Body of pancreas (tissue), 4 donors: ENCODE results near the gene ZNF24. TPM values are rescaled to one million over a fixed set of nuclear protein-coding genes. Genes with fewer than 3 reads are reported as not detected.
A peak's percentile ranks its signal among the peaks of the same experiment; 100 is the strongest.

Source experiments
- ATAC-seq: fragments of 150-250 bp; one replicate; pipeline ENCODE4 v1.9.1; 2016
- DNase-seq, 4 donors: peaks; one replicate each; pipeline ENCODE4 v3.0.0-alpha.2; 2019
- H3K27ac ChIP-seq, 4 donors: fragments of 200-600 bp; sonication (generic); 1 replicate in 3 of 4; 2 replicates in 1 of 4; pipeline versions ENCODE4 v1.5.1 to v1.6.1; 2016 to 2019; ENCODE audit warnings: mild to moderate bottlenecking in 1 of 4, mixed read lengths in 1 of 4, moderate library complexity in 1 of 4
- H3K27me3 ChIP-seq, 2 donors: fragments of 200-600 bp; sonication (generic); one replicate each; pipeline ENCODE4 v1.6.0; 2016; ENCODE audit warnings: mild to moderate bottlenecking in 1 of 2
- H3K36me3 ChIP-seq, 2 donors: fragments of 200-600 bp; sonication (generic); replicated peaks in 1 of 2; 2 replicates each; pipeline ENCODE4 v1.5.1; 2016; ENCODE audit warnings: low read depth in 2 of 2; ENCODE audit not compliant: insufficient read depth in 1 of 2
- H3K4me1 ChIP-seq: fragments of 200-600 bp; sonication (generic); one replicate; pipeline ENCODE4 v1.6.0; 2016
- H3K4me3 ChIP-seq, 2 donors: fragments of 200-600 bp; sonication (generic); 1 replicate in 1 of 2; 2 replicates in 1 of 2; pipeline ENCODE4 v1.5.1; 2016 to 2019
- H3K9me3 ChIP-seq, 3 donors: fragments of 200-600 bp; sonication (generic); 1 replicate in 2 of 3; 2 replicates in 1 of 3; pipeline ENCODE4 v1.5.1; 2016
- CTCF ChIP-seq, 7 experiments: fragments of 450-650 bp in 4 of 7; fragments of 200-600 bp in 3 of 7; sonication (generic) in 3 of 7; IDR thresholded peaks; one replicate each; pipeline ENCODE4 v1.5.1; 2016 to 2019; ENCODE audit warnings: antibody characterized with exemption in 7 of 7
- POLR2A ChIP-seq, 3 donors: fragments of 450-650 bp; IDR thresholded peaks; one replicate each; pipeline ENCODE4 v1.6.1; 2016; ENCODE audit warnings: antibody characterized with exemption in 3 of 3, mild to moderate bottlenecking in 2 of 3
- WGBS, 2 donors: methylation state at CpG; one replicate each; pipeline ENCODE4 v1.1.5; 2017; 5-methylcytosine and 5-hydroxymethylcytosine counted together
- intact Hi-C: fragments of 100-400 bp; cut with DNase I; formaldehyde crosslinking; loops from one replicate; pipeline ENCODE4 v1.15.1; 2023
- total RNA-seq, 2 donors: library from RNA; depleted of rRNA; stranded (reverse); fragments of >200 nt; gene quantifications; one replicate each; pipeline ENCODE4 v1.1.0, GENCODE V29; 2016

The ZNF24 gene
- total RNA-seq, 2 donors from 2014 or later = 17.9 to 18.5 TPM

DNA sequence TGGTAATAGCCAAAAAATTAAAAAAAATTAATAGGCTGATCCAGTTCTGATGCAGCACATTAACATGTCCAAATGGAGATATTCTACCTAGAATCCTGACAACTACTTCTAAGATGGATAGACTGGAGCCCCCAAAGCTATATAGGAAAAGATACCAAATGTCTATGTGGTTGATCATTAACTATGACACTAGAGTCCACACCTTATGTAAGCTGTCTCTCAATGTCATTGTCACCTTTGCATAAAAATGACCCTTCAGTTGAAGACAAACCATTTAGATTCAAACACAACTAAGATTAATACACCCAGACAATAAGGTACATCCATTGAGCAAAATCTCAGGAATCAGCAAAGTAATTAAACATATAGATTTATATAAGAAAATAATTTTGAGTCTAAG is 18.3 kb upstream of the ZNF24 start:
- no peak for DNase-seq
- no peaks in the 10 kb centered on the region for H3K4me1 ChIP-seq
- H3K36me3 ChIP-seq = no peaks in the 10 kb centered on the region
- TF ChIP-seq CTCF (IDR thresholded peaks at IDR 0.05) = no peak
- no peak for TF ChIP-seq POLR2A (IDR thresholded peaks at IDR 0.05)
- no peaks in the 10 kb centered on the region for H3K27me3 ChIP-seq
- intact Hi-C loops = no loop called here
- no peak overlapping the region for H3K4me3 ChIP-seq
- H3K9me3 ChIP-seq = no peaks in the 10 kb centered on the region
- no peak overlapping the region for H3K27ac ChIP-seq
- ATAC-seq = no peak

- Histone ChIP-seq H3K36me3 (no peaks in the 10 kb centered on the region), H3K4me3 (no peak overlapping the region), H3K27me3 (no peaks in the 10 kb centered on the region), H3K9me3 (no peaks in the 10 kb centered on the region), H3K27ac (no peak overlapping the region), H3K4me1 (no peaks in the 10 kb centered on the region)
- no peak for DNase-seq
- no peak for ATAC-seq
- 58 to 62% methylated on average over 2 of the region's 2 CpGs for WGBS, 2 donors
- intact Hi-C loops = no loop called here
- TF ChIP-seq CTCF (IDR thresholded peaks at IDR 0.05) = no peak
- TF ChIP-seq POLR2A (IDR thresholded peaks at IDR 0.05) = no peak
Observed at GRCh38 chr18:35361570-35362321, 17.5 kb upstream of the ZNF24 start.

DNA sequence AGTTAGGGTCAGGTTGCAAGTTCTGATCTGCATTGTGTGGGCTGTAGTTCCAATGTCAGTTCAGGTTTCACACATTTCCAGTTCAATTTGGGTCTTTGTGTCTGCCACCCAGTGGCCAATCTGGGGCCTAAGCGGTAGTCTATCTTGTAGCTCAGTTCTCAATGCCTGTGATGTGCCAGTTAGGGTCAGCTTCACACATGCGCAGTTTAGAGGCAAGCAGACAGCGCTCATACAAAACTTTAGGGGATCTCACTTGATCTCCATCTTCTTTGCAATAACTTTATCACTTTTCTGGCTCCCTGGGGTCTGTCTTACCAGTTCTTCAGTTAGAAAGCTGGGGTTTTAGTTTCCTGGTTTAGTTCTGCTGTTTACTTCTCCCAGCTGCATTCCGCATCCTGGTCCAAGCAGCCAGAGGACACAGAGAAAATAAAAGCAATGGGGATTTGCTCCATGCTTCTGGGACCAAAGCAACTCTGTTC is 11.0 kb upstream of the ZNF24 start:
- no peak for TF ChIP-seq POLR2A (IDR thresholded peaks at IDR 0.05)
- peak; percentile 20 to 87 (median 78) for TF ChIP-seq CTCF (IDR thresholded peaks at IDR 0.05)
- intact Hi-C loops = no loop called here
- 21 to 22% methylated on average over 4 of the region's 4 CpGs for WGBS, 2 donors
- peak; percentile 75 to 86 (median 83) for DNase-seq
- H3K27ac ChIP-seq = no peak overlapping the region
- H3K9me3 ChIP-seq = peaks cover 0 to 6% (median 0%) of the 10 kb centered on the region in 3 donors
- H3K4me1 ChIP-seq = peaks cover 3% of the 10 kb centered on the region
- no peaks in the 10 kb centered on the region for H3K27me3 ChIP-seq
- peak; percentile 99 for ATAC-seq
- no peaks in the 10 kb centered on the region for H3K36me3 ChIP-seq
- H3K4me3 ChIP-seq = no peak overlapping the region

DNA sequence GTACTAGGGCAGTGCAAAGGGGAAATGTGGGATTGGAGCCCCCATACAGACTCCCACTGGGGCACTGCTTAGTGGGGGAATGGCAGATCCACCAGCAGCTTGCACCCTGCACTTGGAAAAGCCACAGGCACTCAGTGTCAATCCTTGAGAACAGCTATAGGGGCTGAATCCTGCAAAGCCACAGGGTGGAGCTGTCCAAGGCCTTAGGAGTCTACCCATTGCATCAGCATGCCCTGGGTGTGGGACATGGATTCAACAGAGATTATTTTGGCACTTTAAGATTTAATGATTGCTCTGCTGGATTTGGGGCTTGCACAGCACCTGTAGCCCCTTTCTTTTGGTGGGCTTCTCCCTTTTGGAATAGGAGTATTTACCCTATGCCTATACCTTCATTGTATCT is 8.6 kb upstream of the ZNF24 start:
- DNase-seq (no peak), ATAC-seq (no peak)
- H3K4me1 ChIP-seq = peaks cover 3% of the 10 kb centered on the region
- H3K27ac ChIP-seq = no peak overlapping the region
- H3K4me3 ChIP-seq = no peak overlapping the region
- peaks cover 0 to 6% (median 0%) of the 10 kb centered on the region in 3 donors for H3K9me3 ChIP-seq
- no peaks in the 10 kb centered on the region for H3K27me3 ChIP-seq
- intact Hi-C loops = loop anchor here (5.0 kb wide), 1 partner anchor 125 kb away; no protein-coding TSS in a partner anchor
- TF ChIP-seq CTCF (IDR thresholded peaks at IDR 0.05) (no peak), POLR2A (IDR thresholded peaks at IDR 0.05) (no peak)
- no peaks in the 10 kb centered on the region for H3K36me3 ChIP-seq

DNA sequence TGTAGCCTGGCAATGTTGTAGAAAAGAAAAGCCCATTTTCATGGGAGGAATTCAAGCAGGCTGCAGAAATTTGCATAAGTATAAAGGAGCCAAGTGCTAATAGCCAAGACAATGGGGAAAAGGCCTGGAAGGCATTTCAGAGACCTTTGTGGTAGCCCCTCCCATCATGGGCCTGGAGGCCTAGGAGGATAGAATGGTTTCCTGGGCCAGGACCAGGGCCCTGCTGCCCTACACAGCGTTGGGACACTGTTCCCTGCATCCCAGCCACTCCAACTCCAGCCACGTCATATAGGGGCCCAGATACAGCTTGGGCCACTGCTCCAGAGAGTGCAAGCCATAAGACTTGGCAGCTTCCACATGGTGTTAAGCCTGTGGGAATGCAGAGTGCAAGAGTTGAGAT is 8.1 kb upstream of the ZNF24 start:
- Histone ChIP-seq H3K4me1 (peaks cover 3% of the 10 kb centered on the region), H3K27me3 (no peaks in the 10 kb centered on the region), H3K27ac (no peak overlapping the region), H3K9me3 (peaks cover 0 to 6% (median 0%) of the 10 kb centered on the region in 3 donors), H3K36me3 (no peaks in the 10 kb centered on the region), H3K4me3 (no peak overlapping the region)
- ATAC-seq (no peak), DNase-seq (no peak)
- TF ChIP-seq CTCF (IDR thresholded peaks at IDR 0.05) = no peak
- 92% methylated on average over 2 of the region's 2 CpGs; no CpG with 5 or more reads in 1 of the 2 donors for WGBS, 2 donors
- intact Hi-C loops = loop anchor here (5.0 kb wide), 1 partner anchor 125 kb away; no protein-coding TSS in a partner anchor
